Liver (tissue), 9 donors: ENCODE data around the gene DMD. TPM values are rescaled to one million over a fixed set of nuclear protein-coding genes. Genes with fewer than 3 reads are reported as not detected.

Experiments
- DNase-seq: peaks from one replicate; pipeline ENCODE4 v3.0.0-alpha.2; 2017; ENCODE audit warnings: low spot score
- H3K27ac ChIP-seq, 2 donors: one replicate each; pipeline ENCODE4 v1.7.0; 2013; ENCODE audit warnings: inconsistent platforms in 2 of 2, low read length in 2 of 2, control low read depth in 1 of 2, low read depth in 1 of 2, mild to moderate bottlenecking in 1 of 2
- H3K27me3 ChIP-seq, 4 donors: one replicate each; pipeline versions ENCODE4 v1.6.1 to v1.7.0; 2013; ENCODE audit warnings: low read length in 3 of 4, inconsistent platforms in 1 of 4, mild to moderate bottlenecking in 1 of 4, moderate library complexity in 1 of 4; ENCODE audit not compliant: control insufficient read depth in 4 of 4, insufficient read depth in 4 of 4
- H3K36me3 ChIP-seq, 4 donors: one replicate each; pipeline versions ENCODE4 v1.6.1 to v1.7.0; 2013; ENCODE audit warnings: low read length in 3 of 4, mild to moderate bottlenecking in 3 of 4, low read depth in 1 of 4, moderate library complexity in 1 of 4; ENCODE audit not compliant: control insufficient read depth in 4 of 4, insufficient read depth in 3 of 4
- H3K4me1 ChIP-seq, 4 donors: one replicate each; pipeline versions ENCODE4 v1.6.1 to v1.7.0; 2013; ENCODE audit warnings: low read length in 3 of 4, mild to moderate bottlenecking in 3 of 4, moderate library complexity in 1 of 4; ENCODE audit not compliant: control insufficient read depth in 4 of 4, insufficient read depth in 4 of 4
- H3K4me3 ChIP-seq, 3 donors: one replicate each; pipeline versions ENCODE4 v1.6.1 to v1.7.0; 2013; ENCODE audit warnings: low read length in 3 of 3, control low read depth in 1 of 3, low read depth in 1 of 3, mild to moderate bottlenecking in 1 of 3
- H3K9ac ChIP-seq, 2 donors: one replicate each; pipeline ENCODE4 v1.7.0; 2013; ENCODE audit warnings: low read length in 2 of 2, mild to moderate bottlenecking in 2 of 2, moderate library complexity in 2 of 2, control low read depth in 1 of 2, low read depth in 1 of 2
- H3K9me3 ChIP-seq, 4 donors: one replicate each; pipeline versions ENCODE4 v1.6.1 to v1.7.0; 2013; ENCODE audit warnings: low read length in 3 of 4; ENCODE audit not compliant: control insufficient read depth in 4 of 4
- CTCF ChIP-seq: fragments of 150-350 bp; IDR thresholded peaks from 2 replicates; pipeline ENCODE4 v1.5.1; 2017; ENCODE audit warnings: improper control_type of control experiment, low read depth, low read length; ENCODE audit not compliant: missing input control
- EGR1 ChIP-seq, 2 donors: IDR thresholded peaks; 2 replicates each; pipeline ENCODE4 v1.6.1; 2016 to 2018; ENCODE audit warnings: antibody characterized with exemption in 2 of 2, low read depth in 2 of 2
- FOXA1 ChIP-seq: IDR thresholded peaks from 2 replicates; pipeline ENCODE4 v1.6.1; 2016; ENCODE audit warnings: antibody characterized with exemption
- FOXA2 ChIP-seq: IDR thresholded peaks from 2 replicates; pipeline ENCODE4 v1.6.1; 2016; ENCODE audit warnings: antibody characterized with exemption
- GABPA ChIP-seq, 2 donors: IDR thresholded peaks in 1 of 2; conservative IDR thresholded peaks in 1 of 2; 2 replicates each; pipeline ENCODE4 v1.6.1; 2016; ENCODE audit warnings: antibody characterized with exemption in 2 of 2, mild to moderate bottlenecking in 1 of 2, moderate library complexity in 1 of 2
- HNF4A ChIP-seq, 2 donors: conservative IDR thresholded peaks; 2 replicates each; pipeline ENCODE4 v1.6.1; 2016; ENCODE audit warnings: antibody characterized with exemption in 2 of 2, mild to moderate bottlenecking in 2 of 2
- HNF4G ChIP-seq: IDR thresholded peaks from 2 replicates; pipeline ENCODE4 v1.6.1; 2016; ENCODE audit warnings: antibody characterized with exemption
- JUND ChIP-seq, 2 donors: IDR thresholded peaks; 2 replicates each; pipeline ENCODE4 v1.6.1; 2016; ENCODE audit warnings: antibody characterized with exemption in 2 of 2
- NR2F2 ChIP-seq: IDR thresholded peaks from 2 replicates; pipeline ENCODE4 v1.6.1; 2016; ENCODE audit warnings: antibody characterized with exemption
- RAD21 ChIP-seq, 2 donors: IDR thresholded peaks; 2 replicates each; pipeline ENCODE4 v1.6.1; 2016; ENCODE audit warnings: antibody characterized with exemption in 2 of 2, mild to moderate bottlenecking in 2 of 2
- RXRA ChIP-seq, 2 donors: IDR thresholded peaks; 2 replicates each; pipeline ENCODE4 v1.6.1; 2017 to 2018; ENCODE audit warnings: antibody characterized with exemption in 2 of 2, mild to moderate bottlenecking in 1 of 2
- SP1 ChIP-seq: IDR thresholded peaks from 2 replicates; pipeline ENCODE4 v1.6.1; 2018; ENCODE audit warnings: antibody characterized with exemption, mild to moderate bottlenecking
- TAF1 ChIP-seq: conservative IDR thresholded peaks from 2 replicates; pipeline ENCODE4 v1.6.1; 2016; ENCODE audit warnings: antibody characterized with exemption, mild to moderate bottlenecking
- YY1 ChIP-seq: IDR thresholded peaks from 2 replicates; pipeline ENCODE4 v1.6.1; 2016; ENCODE audit warnings: antibody characterized with exemption, mild to moderate bottlenecking
- WGBS: extraction: QIAGEN DNeasy Blood & Tissue Kit; methylation state at CpG from one replicate; pipeline ENCODE4 v1.1.7; 2013; 5-methylcytosine and 5-hydroxymethylcytosine counted together
- polyA plus RNA-seq, 2 donors: library from polyadenylated mRNA; stranded (reverse) in 1 of 2; unstranded in 1 of 2; fragments of 200-250 nt in 1 of 2; fragments of >200 nt in 1 of 2; fragmentation: Nextera tagmentation in 1 of 2; extraction: Ambion mirVana in 1 of 2; gene quantifications; one replicate each; pipeline versions ENCODE4 v1.2.1 to v1.2.3, GENCODE V29; 2013 to 2015
- total RNA-seq, 2 donors: library from RNA; depleted of rRNA; stranded (reverse); fragments of >200 nt; gene quantifications; one replicate each; pipeline ENCODE4 v1.2.3, GENCODE V29; 2014
- TF ChIP-seq, protein P1 (sequence below): IDR thresholded peaks from 2 replicates; pipeline ENCODE4 v1.6.1; 2016; ENCODE audit warnings: antibody characterized with exemption
- TF ChIP-seq, protein P2 (sequence below): IDR thresholded peaks from 2 replicates; pipeline ENCODE4 v1.6.1; 2016; ENCODE audit warnings: antibody characterized with exemption
- TF ChIP-seq, protein P3 (sequence below): IDR thresholded peaks from 2 replicates; pipeline ENCODE4 v1.6.1; 2016; ENCODE audit warnings: antibody characterized with exemption
- TF ChIP-seq, protein P4 (sequence below): IDR thresholded peaks from 2 replicates; pipeline ENCODE4 v1.6.1; 2016; ENCODE audit warnings: antibody characterized with exemption, mild to moderate bottlenecking
- donor health status: healthy.
- donor health status: healthy.
- donor health status: healthy.
- donor health status: healthy.
- donor health status: healthy.

The DMD gene
- total and polyA plus RNA-seq, 4 donors, result 14.6 to 61.9 (median 23.9) TPM

DNA sequence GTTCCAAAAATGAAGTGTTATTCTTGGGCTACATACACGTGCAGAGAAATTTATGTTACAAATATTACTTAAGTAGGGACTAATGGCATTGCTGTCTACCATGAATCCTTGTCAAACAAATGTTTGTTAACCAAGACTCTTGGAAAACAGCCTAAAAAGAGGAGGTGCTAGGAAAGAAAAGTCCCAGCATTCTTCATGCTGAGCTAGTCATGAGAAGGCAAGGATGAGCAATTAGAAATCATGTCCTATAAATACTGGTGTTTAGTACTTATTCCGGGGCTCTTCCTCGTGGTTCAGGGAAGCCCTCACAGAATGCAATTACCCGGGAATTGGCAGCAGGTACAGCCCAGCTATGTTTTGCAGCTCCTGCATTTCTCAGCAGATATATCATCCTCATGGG is 1761.4 kb downstream of the DMD start:
- H3K36me3 ChIP-seq, result no peaks in the 10 kb centered on the region
- H3K4me3 ChIP-seq, result no peak overlapping the region
- no peaks in the 10 kb centered on the region for H3K9me3 ChIP-seq
- peaks cover 0 to 2% (median 0%) of the 10 kb centered on the region in 4 donors for H3K27me3 ChIP-seq
- 72% methylated on average over 4 of the region's 4 CpGs for WGBS
- no peak overlapping the region for H3K27ac ChIP-seq
- H3K4me1 ChIP-seq, result peaks cover 0 to 2% (median 0%) of the 10 kb centered on the region in 4 donors
- TF ChIP-seq RAD21 (IDR thresholded peaks at IDR 0.05) (no peak), HNF4A (conservative IDR thresholded peaks at IDR 0.05) (no peak), NR2F2 (no peak), SP1 (no peak)
- TF ChIP-seq, protein P1, sequence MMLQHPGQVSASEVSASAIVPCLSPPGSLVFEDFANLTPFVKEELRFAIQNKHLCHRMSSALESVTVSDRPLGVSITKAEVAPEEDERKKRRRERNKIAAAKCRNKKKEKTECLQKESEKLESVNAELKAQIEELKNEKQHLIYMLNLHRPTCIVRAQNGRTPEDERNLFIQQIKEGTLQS, result no peak
- TF ChIP-seq, protein P2, sequence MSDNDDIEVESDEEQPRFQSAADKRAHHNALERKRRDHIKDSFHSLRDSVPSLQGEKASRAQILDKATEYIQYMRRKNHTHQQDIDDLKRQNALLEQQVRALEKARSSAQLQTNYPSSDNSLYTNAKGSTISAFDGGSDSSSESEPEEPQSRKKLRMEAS, result no peak
- DNase-seq, result no peak
- H3K9ac ChIP-seq, result no peak overlapping the region

GRCh38 chrX:31449081-31449480 is 1762.3 kb downstream of the DMD start:
- TF ChIP-seq, protein P3, sequence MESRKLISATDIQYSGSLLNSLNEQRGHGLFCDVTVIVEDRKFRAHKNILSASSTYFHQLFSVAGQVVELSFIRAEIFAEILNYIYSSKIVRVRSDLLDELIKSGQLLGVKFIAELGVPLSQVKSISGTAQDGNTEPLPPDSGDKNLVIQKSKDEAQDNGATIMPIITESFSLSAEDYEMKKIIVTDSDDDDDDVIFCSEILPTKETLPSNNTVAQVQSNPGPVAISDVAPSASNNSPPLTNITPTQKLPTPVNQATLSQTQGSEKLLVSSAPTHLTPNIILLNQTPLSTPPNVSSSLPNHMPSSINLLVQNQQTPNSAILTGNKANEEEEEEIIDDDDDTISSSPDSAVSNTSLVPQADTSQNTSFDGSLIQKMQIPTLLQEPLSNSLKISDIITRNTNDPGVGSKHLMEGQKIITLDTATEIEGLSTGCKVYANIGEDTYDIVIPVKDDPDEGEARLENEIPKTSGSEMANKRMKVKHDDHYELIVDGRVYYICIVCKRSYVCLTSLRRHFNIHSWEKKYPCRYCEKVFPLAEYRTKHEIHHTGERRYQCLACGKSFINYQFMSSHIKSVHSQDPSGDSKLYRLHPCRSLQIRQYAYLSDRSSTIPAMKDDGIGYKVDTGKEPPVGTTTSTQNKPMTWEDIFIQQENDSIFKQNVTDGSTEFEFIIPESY, result no peak
- TF ChIP-seq CTCF (no peak), FOXA2 (no peak), GABPA (IDR thresholded peaks at IDR 0.05 in 1 of 2, conservative IDR thresholded peaks at IDR 0.05 in 1 of 2) (no peak), RAD21 (IDR thresholded peaks at IDR 0.05) (no peak), EGR1 (IDR thresholded peaks at IDR 0.05; ENCODE audit: low read depth in 2 of 2) (no peak), HNF4A (conservative IDR thresholded peaks at IDR 0.05) (no peak), FOXA1 (no peak), TAF1 (no peak), HNF4G (no peak), YY1 (no peak), SP1 (no peak), JUND (IDR thresholded peaks at IDR 0.05) (no peak), NR2F2 (no peak), RXRA (IDR thresholded peaks at IDR 0.05) (no peak)
- TF ChIP-seq, protein P2, result no peak
- TF ChIP-seq, protein P1, result no peak
- TF ChIP-seq, protein P4, sequence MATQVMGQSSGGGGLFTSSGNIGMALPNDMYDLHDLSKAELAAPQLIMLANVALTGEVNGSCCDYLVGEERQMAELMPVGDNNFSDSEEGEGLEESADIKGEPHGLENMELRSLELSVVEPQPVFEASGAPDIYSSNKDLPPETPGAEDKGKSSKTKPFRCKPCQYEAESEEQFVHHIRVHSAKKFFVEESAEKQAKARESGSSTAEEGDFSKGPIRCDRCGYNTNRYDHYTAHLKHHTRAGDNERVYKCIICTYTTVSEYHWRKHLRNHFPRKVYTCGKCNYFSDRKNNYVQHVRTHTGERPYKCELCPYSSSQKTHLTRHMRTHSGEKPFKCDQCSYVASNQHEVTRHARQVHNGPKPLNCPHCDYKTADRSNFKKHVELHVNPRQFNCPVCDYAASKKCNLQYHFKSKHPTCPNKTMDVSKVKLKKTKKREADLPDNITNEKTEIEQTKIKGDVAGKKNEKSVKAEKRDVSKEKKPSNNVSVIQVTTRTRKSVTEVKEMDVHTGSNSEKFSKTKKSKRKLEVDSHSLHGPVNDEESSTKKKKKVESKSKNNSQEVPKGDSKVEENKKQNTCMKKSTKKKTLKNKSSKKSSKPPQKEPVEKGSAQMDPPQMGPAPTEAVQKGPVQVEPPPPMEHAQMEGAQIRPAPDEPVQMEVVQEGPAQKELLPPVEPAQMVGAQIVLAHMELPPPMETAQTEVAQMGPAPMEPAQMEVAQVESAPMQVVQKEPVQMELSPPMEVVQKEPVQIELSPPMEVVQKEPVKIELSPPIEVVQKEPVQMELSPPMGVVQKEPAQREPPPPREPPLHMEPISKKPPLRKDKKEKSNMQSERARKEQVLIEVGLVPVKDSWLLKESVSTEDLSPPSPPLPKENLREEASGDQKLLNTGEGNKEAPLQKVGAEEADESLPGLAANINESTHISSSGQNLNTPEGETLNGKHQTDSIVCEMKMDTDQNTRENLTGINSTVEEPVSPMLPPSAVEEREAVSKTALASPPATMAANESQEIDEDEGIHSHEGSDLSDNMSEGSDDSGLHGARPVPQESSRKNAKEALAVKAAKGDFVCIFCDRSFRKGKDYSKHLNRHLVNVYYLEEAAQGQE, result no peak
- H3K27ac ChIP-seq, result no peak overlapping the region
- peaks cover 0 to 2% (median 0%) of the 10 kb centered on the region in 4 donors for H3K4me1 ChIP-seq
- no peaks in the 10 kb centered on the region for H3K9me3 ChIP-seq
- H3K9ac ChIP-seq, result no peak overlapping the region
- H3K36me3 ChIP-seq, result no peaks in the 10 kb centered on the region
- WGBS, result 93% methylated on average over 3 of the region's 3 CpGs
- peaks cover 0 to 2% (median 0%) of the 10 kb centered on the region in 4 donors for H3K27me3 ChIP-seq
- no peak overlapping the region for H3K4me3 ChIP-seq
- no peak for DNase-seq
